SK-N-MC (cell line): Measurements from ENCODE around the gene MAPK9.
A peak's percentile ranks its signal among the peaks of the same experiment; 100 is the strongest.

Experiments used
- DNase-seq: peaks from one replicate; pipeline ENCODE4 v3.0.0-alpha.2; 2011; ENCODE audit warnings: low read depth, low spot score
- H3K27ac ChIP-seq: fragments of 200-600 bp; sonication (generic); 2 replicates; pipeline ENCODE4 v1.5.1; 2016; ENCODE audit warnings: mixed run types
- H3K36me3 ChIP-seq: fragments of 200-600 bp; sonication (generic); 2 replicates; pipeline ENCODE4 v1.6.1; 2017; ENCODE audit warnings: antibody characterized with exemption, low read length, mixed read lengths; ENCODE audit not compliant: insufficient read depth
- H3K4me3 ChIP-seq: fragments of 200-600 bp; sonication (generic); 2 replicates; pipeline ENCODE4 v1.5.1; 2016
- H3K9ac ChIP-seq: fragments of 200-600 bp; sonication (generic); 2 replicates; pipeline ENCODE4 v1.8.0; 2017; ENCODE audit warnings: mixed run types, mixed read lengths; ENCODE audit not compliant: insufficient read length
- H3K9me3 ChIP-seq: fragments of 200-600 bp; sonication (generic); 2 replicates; pipeline ENCODE4 v1.6.1; 2017; ENCODE audit warnings: low read depth, mild to moderate bottlenecking, antibody characterized with exemption, low read length, moderate library complexity, mixed read lengths
- EZH2 ChIP-seq: fragments of 200-600 bp; sonication (generic); IDR thresholded peaks from one replicate; pipeline ENCODE4 v1.6.1; 2017; ENCODE audit warnings: antibody characterized with exemption
- FOXP2 ChIP-seq: optimal IDR thresholded peaks from 2 replicates; pipeline ENCODE3; 2011; ENCODE audit warnings: mild to moderate bottlenecking, moderate library complexity; ENCODE audit not compliant: insufficient read depth; ENCODE audit errors: extremely low read length, control extremely low read depth
- POLR2AphosphoS5 ChIP-seq: IDR thresholded peaks from 2 replicates; pipeline ENCODE4 v1.6.1; 2012; ENCODE audit warnings: mild to moderate bottlenecking, low read depth, low read length, borderline replicate concordance

The MAPK9 gene

DNA sequence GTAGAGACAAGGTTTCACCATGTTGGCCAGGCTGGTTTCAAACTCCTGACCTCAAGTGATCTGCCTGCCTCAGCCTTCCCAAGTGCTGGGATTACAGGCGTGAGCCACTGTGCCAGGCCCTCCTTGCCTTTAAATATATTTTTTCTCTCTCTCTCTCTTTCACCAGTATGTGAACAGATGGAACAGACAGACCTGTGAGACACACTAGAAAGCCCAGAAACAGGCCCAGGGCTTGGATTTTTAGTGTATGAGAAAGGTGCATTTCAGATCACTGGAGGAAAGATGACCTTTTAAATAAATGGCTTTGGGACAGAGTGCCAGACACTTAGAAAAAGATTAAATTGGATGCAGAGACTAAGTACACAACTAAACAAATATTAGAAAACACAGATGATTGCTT is 86.0 kb downstream of the MAPK9 start:
- H3K27ac ChIP-seq, result no peak overlapping the region
- no peaks in the 10 kb centered on the region for H3K9me3 ChIP-seq
- no peak overlapping the region for H3K9ac ChIP-seq
- no peaks in the 10 kb centered on the region for H3K36me3 ChIP-seq
- TF ChIP-seq FOXP2 (no peak), EZH2 (no peak), POLR2AphosphoS5 (no peak)
- DNase-seq, result no peak
- no peak overlapping the region for H3K4me3 ChIP-seq

DNA sequence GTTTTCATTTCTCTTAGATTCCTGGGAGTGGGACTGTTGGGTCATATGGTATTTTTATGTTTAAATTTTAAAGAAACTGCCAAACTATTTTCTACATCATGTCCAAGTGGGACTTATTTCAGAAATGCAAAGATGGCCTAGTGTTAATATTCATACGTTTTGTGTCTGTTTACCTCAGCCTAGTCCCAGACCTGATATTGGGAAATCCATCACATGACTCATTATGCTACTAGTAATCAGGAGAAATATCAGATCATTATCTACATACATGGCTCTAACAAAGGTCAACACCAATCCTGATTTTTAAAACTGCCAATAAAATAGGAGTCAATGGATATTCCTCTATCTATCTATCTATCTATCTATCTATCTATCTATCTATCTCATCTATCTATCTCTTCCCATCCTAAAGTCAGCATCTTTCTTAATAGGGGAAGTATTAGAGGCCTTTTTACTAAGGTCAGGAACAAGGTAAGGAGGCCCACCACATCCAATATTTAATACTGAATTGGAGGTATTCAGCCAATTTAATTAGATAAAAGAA is 87.5 kb downstream of the MAPK9 start:
- TF ChIP-seq POLR2AphosphoS5 (no peak), EZH2 (no peak), FOXP2 (no peak)
- H3K27ac ChIP-seq, result no peak overlapping the region
- no peaks in the 10 kb centered on the region for H3K9me3 ChIP-seq
- no peak overlapping the region for H3K9ac ChIP-seq
- no peak for DNase-seq
- H3K36me3 ChIP-seq, result no peaks in the 10 kb centered on the region
- H3K4me3 ChIP-seq, result no peak overlapping the region

- Histone ChIP-seq H3K9me3 (no peaks in the 10 kb centered on the region), H3K4me3 (no peak overlapping the region), H3K9ac (no peak overlapping the region), H3K27ac (no peak overlapping the region), H3K36me3 (no peaks in the 10 kb centered on the region)
- no peak for DNase-seq
- no peak for TF ChIP-seq FOXP2
- no peak for TF ChIP-seq EZH2
- TF ChIP-seq POLR2AphosphoS5, result no peak
Measured at GRCh38 chr5:180202939-180203573, 88.8 kb downstream of the MAPK9 start.

- no peaks in the 10 kb centered on the region for H3K36me3 ChIP-seq
- H3K9me3 ChIP-seq, result no peaks in the 10 kb centered on the region
- no peak overlapping the region for H3K27ac ChIP-seq
- H3K9ac ChIP-seq, result no peak overlapping the region
- peak; percentile 8 for DNase-seq
- TF ChIP-seq FOXP2 (no peak), POLR2AphosphoS5 (no peak), EZH2 (no peak)
- no peak overlapping the region for H3K4me3 ChIP-seq
Measured at GRCh38 chr5:180201051-180201987, 90.6 kb downstream of the MAPK9 start.

- Histone ChIP-seq H3K9me3 (no peaks in the 10 kb centered on the region), H3K36me3 (no peaks in the 10 kb centered on the region), H3K27ac (no peak overlapping the region), H3K4me3 (no peak overlapping the region), H3K9ac (no peak overlapping the region)
- TF ChIP-seq POLR2AphosphoS5 (no peak), EZH2 (no peak), FOXP2 (no peak)
- no peak for DNase-seq
Measured at GRCh38 chr5:180199390-180199789, 92.5 kb downstream of the MAPK9 start.

GRCh38 chr5:180198208-180198607 is 93.7 kb downstream of the MAPK9 start:
- Histone ChIP-seq H3K9me3 (no peaks in the 10 kb centered on the region), H3K4me3 (no peak overlapping the region), H3K36me3 (no peaks in the 10 kb centered on the region), H3K9ac (no peak overlapping the region), H3K27ac (no peak overlapping the region)
- no peak for DNase-seq
- no peak for TF ChIP-seq FOXP2
- no peak for TF ChIP-seq POLR2AphosphoS5
- TF ChIP-seq EZH2, result no peak

DNA sequence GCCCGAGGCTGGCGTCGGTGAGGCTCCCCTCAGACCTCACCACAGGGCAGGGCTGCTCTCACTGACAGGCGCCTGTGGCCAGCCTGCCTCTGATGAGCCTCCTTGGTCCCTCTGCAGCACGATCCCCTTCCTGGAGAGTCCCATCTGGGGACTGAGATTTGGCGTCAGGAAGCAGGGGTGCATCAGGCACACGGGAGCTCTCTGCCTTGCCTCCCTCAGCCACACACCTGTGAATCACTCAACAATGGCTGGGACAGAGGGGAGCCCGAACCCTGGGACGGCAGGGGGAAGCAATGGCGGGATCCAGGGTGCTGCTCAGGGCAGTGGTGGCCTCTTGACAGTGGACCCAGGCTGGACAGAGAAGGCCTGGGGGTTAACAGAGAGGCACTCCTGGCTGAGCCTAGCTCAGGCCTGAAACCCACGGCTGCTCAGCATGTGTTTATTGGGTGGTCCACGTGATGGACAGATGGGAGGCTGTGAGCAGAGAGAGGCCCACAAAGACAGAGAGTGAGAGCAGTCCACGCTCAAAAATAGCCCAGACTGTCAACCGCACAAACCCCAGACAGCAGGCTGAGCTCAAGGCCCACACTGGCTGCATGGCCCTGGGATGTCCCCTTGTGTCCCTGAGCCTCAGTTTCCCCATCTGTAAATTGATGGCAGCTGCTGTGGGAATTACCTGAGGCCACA is 94.7 kb downstream of the MAPK9 start:
- Histone ChIP-seq H3K36me3 (no peaks in the 10 kb centered on the region), H3K4me3 (no peak overlapping the region), H3K27ac (no peak overlapping the region), H3K9me3 (no peaks in the 10 kb centered on the region), H3K9ac (no peak overlapping the region)
- TF ChIP-seq FOXP2, result no peak
- no peak for TF ChIP-seq POLR2AphosphoS5
- TF ChIP-seq EZH2, result no peak
- DNase-seq, result no peak

DNA sequence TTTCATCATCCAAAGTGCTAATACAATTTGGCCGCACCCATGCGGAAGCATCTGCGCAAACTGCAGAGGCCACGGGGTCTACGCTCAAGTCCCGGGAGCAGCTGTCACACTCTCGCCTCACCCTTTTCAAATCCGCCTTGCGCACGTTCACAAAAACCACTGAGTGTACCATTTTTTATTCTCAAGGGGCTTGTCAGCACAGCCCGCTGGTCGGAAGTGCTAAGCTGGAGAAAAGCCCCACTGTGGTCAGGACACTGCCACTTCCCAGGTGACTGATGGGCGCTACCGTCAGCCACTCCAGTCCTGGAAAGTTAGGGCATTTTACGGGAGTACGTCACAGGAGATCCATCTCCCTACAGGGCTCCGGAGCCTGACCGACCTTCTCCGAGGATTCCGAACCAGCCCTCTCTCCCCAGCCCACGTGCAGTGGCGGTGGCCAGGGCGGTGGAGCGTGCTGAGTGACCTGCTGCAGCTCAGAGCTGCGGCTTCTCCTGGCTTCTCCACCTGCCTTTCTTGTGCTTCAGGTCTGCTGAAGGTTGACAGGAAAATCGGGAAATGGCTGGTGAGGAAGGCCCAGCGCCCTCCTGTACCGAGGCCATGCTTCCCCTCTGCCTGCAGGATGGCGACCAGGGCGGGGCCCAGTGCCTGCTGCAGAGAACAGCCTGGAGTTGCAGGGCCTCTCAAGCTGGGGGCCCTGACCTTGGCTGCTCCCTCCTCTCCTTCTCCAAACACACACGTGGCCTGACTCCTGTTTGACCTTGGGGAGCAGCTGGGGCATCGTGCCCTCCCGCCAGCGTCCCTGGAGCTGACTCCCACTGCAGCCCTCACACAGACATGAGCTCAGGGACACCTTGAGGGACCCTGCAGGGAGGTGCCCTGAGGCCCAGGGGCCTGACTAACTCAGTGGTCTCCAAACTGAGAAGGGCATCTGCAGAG is 97.2 kb downstream of the MAPK9 start:
- Histone ChIP-seq H3K9me3 (no peaks in the 10 kb centered on the region), H3K27ac (no peak overlapping the region), H3K9ac (no peak overlapping the region), H3K36me3 (no peaks in the 10 kb centered on the region), H3K4me3 (no peak overlapping the region)
- TF ChIP-seq POLR2AphosphoS5 (no peak), FOXP2 (no peak), EZH2 (no peak)
- no peak for DNase-seq
